Endothelial cell of umbilical vein (primary cell): ENCODE data around the gene TRIM29. TPM values are rescaled to one million over a fixed set of nuclear protein-coding genes. Genes with fewer than 3 reads are reported as not detected.

ENCODE experiments used
- BruUV-seq: library from RNA; stranded (reverse); fragments of 400-500 nt; replicated peaks from 2 replicates; lab custom pipeline; 2021; lab: Mats Ljungman, UMichigan
- CTCF ChIA-PET: fragments of 300-600, 350-600 bp; sonication (Branson Sonifier 250); formaldehyde crosslinking; loops from one replicate; lab custom pipeline; 2021; ENCODE audit warnings: antibody characterized with exemption, inconsistent platforms; lab: Charles Lee
- POLR2A ChIA-PET: fragments of 300-600, 350-600 bp; sonication (Branson Sonifier 250); formaldehyde crosslinking; loops from one replicate; lab custom pipeline; 2021; ENCODE audit warnings: antibody characterized with exemption, inconsistent platforms; lab: Charles Lee
- DNase-seq: peaks from one replicate; pipeline ENCODE4 v3.0.0-alpha.2; 2011; ENCODE audit warnings: low read depth, low spot score
- FAIRE-seq: peaks from 2 replicates; lab custom pipeline; 2011; peaks lifted over from hg19 to GRCh38; lab: Jason Lieb, UNC
- H2AFZ ChIP-seq: 2 replicates; pipeline ENCODE4 v1.6.0; 2012; ENCODE audit warnings: low read depth, low read length, control low read depth, inconsistent platforms
- H3K27ac ChIP-seq: 2 replicates; pipeline ENCODE4 v1.5.1; 2011; ENCODE audit warnings: low read depth, mild to moderate bottlenecking, control low read depth, low read length, moderate library complexity; ENCODE audit not compliant: insufficient read depth
- H3K27me3 ChIP-seq, 2 experiments: 2 replicates each; pipeline versions ENCODE4 v1.6.0 to v1.6.1; 2011; ENCODE audit warnings: low read length in 2 of 2, mixed read lengths in 1 of 2; ENCODE audit not compliant: control insufficient read depth in 2 of 2, insufficient read depth in 2 of 2
- H3K36me3 ChIP-seq, 2 experiments: 2 replicates in 1 of 2; 3 replicates in 1 of 2; pipeline ENCODE4 v1.5.1; 2011; ENCODE audit warnings: low read length in 2 of 2, mild to moderate bottlenecking in 1 of 2, moderate library complexity in 1 of 2; ENCODE audit not compliant: control insufficient read depth in 2 of 2, insufficient read depth in 2 of 2; ENCODE audit errors: extremely low read depth in 1 of 2
- H3K4me1 ChIP-seq: 3 replicates; pipeline ENCODE4 v1.5.1; 2011; ENCODE audit warnings: mild to moderate bottlenecking, low read length; ENCODE audit not compliant: control insufficient read depth, insufficient read depth; ENCODE audit errors: extremely low read depth
- H3K4me2 ChIP-seq: 2 replicates; pipeline ENCODE4 v1.6.1; 2011; ENCODE audit warnings: low read length, control low read depth, mixed read lengths; ENCODE audit not compliant: insufficient read depth
- H3K4me3 ChIP-seq, 3 experiments: fragments of 200-600 bp in 1 of 3; sonication (generic), shearing (Covaris generic) in 1 of 3; replicated peaks in 1 of 3; 2 replicates each; pipeline ENCODE4 v1.5.1; 2011 to 2016; ENCODE audit warnings: control low read depth in 3 of 3, low read length in 3 of 3, mild to moderate bottlenecking in 2 of 3, inconsistent platforms in 1 of 3, low read depth in 1 of 3, moderate library complexity in 1 of 3; ENCODE audit not compliant: insufficient read depth in 1 of 3
- H3K79me2 ChIP-seq: 2 replicates; pipeline ENCODE4 v1.6.0; 2012; ENCODE audit warnings: low read length, inconsistent platforms; ENCODE audit not compliant: control insufficient read depth, insufficient read depth
- H3K9ac ChIP-seq: replicated peaks from 2 replicates; pipeline ENCODE3; 2011; ENCODE audit warnings: low read length, control low read depth; ENCODE audit not compliant: insufficient read depth; ENCODE audit errors: extremely low read depth
- H3K9me1 ChIP-seq: replicated peaks from 3 replicates; pipeline ENCODE4 v1.6.0; 2011; ENCODE audit warnings: mild to moderate bottlenecking, low read length; ENCODE audit not compliant: control insufficient read depth, insufficient read depth; ENCODE audit errors: extremely low read depth
- H3K9me3 ChIP-seq: replicated peaks from 2 replicates; pipeline ENCODE4 v1.5.1; 2012; ENCODE audit warnings: low read length, inconsistent platforms; ENCODE audit not compliant: control insufficient read depth, insufficient read depth
- H4K20me1 ChIP-seq: replicated peaks from 2 replicates; pipeline ENCODE3; 2011; ENCODE audit warnings: mild to moderate bottlenecking, low read length; ENCODE audit not compliant: control insufficient read depth, insufficient read depth; ENCODE audit errors: extremely low read depth
- MAX ChIP-seq: IDR thresholded peaks from 2 replicates; pipeline ENCODE4 v1.6.1; 2011; ENCODE audit not compliant: insufficient read depth, insufficient read length
- POLR2A ChIP-seq: IDR thresholded peaks from 2 replicates; pipeline ENCODE4 v1.6.1; 2012; ENCODE audit warnings: low read depth, mild to moderate bottlenecking, control low read depth, low read length
- POLR2AphosphoS5 ChIP-seq: IDR thresholded peaks from 2 replicates; pipeline ENCODE4 v1.6.1; 2012; ENCODE audit warnings: low read depth, mild to moderate bottlenecking, control low read depth, low read length, moderate library complexity; ENCODE audit not compliant: insufficient read depth
- dilution Hi-C: fragments of 300-500 bp; cut with MboI; formaldehyde crosslinking; loops from one replicate; pipeline ENCODE4 v1.15.0; 2019; ENCODE audit warnings: low sequenced_read_pairs; ENCODE audit not compliant: extremely low pct_ligation_motif_present
- intact Hi-C: fragments of 100-400 bp; cut with micrococcal nuclease; formaldehyde crosslinking; loops from one replicate; pipeline ENCODE4 v1.10.0; 2022
- polyA plus RNA-seq, 4 experiments: library from polyadenylated mRNA; depleted of rRNA in 3 of 4; stranded (reverse) in 3 of 4; unstranded in 1 of 4; fragments of >200 nt; gene quantifications; 2 replicates each; pipeline versions ENCODE4 v1.2.1 to v1.2.3, GENCODE V29; 2011 to 2012; ENCODE audit warnings: missing spikeins in 1 of 4
- total RNA-seq: library from RNA; stranded (reverse); gene quantifications from 2 replicates; pipeline ENCODE4 v1.2.3, GENCODE V29; 2021
- TF ChIP-seq, protein P1 (sequence below), 2 donors: IDR thresholded peaks; 1 replicate in 1 of 2; 2 replicates in 1 of 2; pipeline ENCODE4 v1.5.1; 2011; ENCODE audit warnings: low read length in 2 of 2, mild to moderate bottlenecking in 2 of 2, moderate library complexity in 2 of 2, control low read depth in 1 of 2, inconsistent platforms in 1 of 2, low read depth in 1 of 2; ENCODE audit not compliant: insufficient read depth in 1 of 2; ENCODE audit errors: extremely low read depth in 1 of 2

The TRIM29 gene
- total and polyA plus RNA-seq, 2 donors (not counting 3 experiments of a cell fraction or from before 2014, with no cell fraction given), result not detected

DNA sequence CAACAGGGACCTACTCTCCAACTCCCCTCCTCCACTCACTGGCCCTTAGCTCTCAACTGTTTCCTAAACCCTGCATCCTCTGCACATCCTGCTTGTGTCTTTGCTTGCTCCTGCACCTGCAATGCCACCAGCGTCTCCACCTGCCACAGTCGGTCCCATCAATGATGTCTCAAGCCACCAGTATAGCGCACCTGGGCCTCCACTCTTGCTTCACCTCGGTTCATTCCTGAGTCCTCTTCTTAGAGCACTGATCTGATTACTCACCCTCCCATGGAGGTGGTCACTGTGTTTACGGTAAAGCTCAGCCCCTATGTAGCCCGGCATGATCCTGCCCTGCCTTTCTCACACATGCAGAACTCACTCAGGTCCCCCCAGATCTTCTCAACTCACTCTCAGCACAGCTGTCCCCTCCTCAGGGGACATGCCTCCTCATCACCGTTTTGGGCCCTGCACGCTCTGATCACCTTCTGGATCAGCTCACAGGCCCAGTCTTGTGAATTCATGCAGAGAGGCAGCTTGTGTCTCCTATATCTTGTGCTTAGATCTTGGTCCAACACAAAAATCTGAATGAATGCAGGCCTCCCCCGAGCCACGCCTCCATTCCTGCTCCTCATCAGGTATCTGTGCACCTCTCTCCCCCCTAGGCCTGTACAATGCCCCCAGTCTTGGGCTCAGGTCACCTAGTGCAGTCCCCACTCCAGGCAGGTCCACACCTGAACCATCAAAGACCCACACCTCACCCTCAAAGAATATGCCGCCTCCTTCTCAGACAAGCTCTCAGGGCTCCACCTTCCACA, 31.4 kb downstream of the TRIM29 start:
- H3K9me1 ChIP-seq, result no peaks in the 10 kb centered on the region
- DNase-seq (no peak), FAIRE-seq (no peak)
- no peak overlapping the region for H3K4me2 ChIP-seq
- H2AFZ ChIP-seq, result no peak overlapping the region
- no peak overlapping the region for H3K4me3 ChIP-seq
- TF ChIP-seq POLR2A (no peak), POLR2AphosphoS5 (no peak)
- TF ChIP-seq, protein P1, sequence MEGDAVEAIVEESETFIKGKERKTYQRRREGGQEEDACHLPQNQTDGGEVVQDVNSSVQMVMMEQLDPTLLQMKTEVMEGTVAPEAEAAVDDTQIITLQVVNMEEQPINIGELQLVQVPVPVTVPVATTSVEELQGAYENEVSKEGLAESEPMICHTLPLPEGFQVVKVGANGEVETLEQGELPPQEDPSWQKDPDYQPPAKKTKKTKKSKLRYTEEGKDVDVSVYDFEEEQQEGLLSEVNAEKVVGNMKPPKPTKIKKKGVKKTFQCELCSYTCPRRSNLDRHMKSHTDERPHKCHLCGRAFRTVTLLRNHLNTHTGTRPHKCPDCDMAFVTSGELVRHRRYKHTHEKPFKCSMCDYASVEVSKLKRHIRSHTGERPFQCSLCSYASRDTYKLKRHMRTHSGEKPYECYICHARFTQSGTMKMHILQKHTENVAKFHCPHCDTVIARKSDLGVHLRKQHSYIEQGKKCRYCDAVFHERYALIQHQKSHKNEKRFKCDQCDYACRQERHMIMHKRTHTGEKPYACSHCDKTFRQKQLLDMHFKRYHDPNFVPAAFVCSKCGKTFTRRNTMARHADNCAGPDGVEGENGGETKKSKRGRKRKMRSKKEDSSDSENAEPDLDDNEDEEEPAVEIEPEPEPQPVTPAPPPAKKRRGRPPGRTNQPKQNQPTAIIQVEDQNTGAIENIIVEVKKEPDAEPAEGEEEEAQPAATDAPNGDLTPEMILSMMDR (IDR thresholded peaks at IDR 0.05; ENCODE audit: extremely low read depth in 1 of 2, insufficient read depth in 1 of 2, low read depth in 1 of 2, low read length in 2 of 2), result no peak
- POLR2A ChIA-PET, result no interaction called here
- H3K9me3 ChIP-seq, result no peaks in the 10 kb centered on the region
- no peaks in the 10 kb centered on the region for H3K79me2 ChIP-seq
- intact Hi-C loops (no loop called here), dilution Hi-C loops (no loop called here)
- H3K27me3 ChIP-seq, result no peaks in the 10 kb centered on the region
- H3K27ac ChIP-seq, result no peak overlapping the region
- no peaks in the 10 kb centered on the region for H4K20me1 ChIP-seq
- CTCF ChIA-PET, result interaction anchor here (0.6 to 1.2 kb wide), 3 partner anchors 349 to 626 kb away, joined by 3 to 5 read pairs (median 3); no protein-coding TSS in a partner anchor
- no peaks in the 10 kb centered on the region for H3K36me3 ChIP-seq
- no peak overlapping the region for H3K9ac ChIP-seq
- BruUV-seq, result no TSS peak
- no peaks in the 10 kb centered on the region for H3K4me1 ChIP-seq

- no TSS peak for BruUV-seq
- DNase-seq (no peak), FAIRE-seq (no peak)
- Histone ChIP-seq H3K9me1 (no peaks in the 10 kb centered on the region), H3K27ac (no peak overlapping the region), H3K4me2 (no peak overlapping the region), H4K20me1 (no peaks in the 10 kb centered on the region), H3K79me2 (no peaks in the 10 kb centered on the region), H3K9ac (no peak overlapping the region), H3K4me1 (no peaks in the 10 kb centered on the region), H3K27me3 (no peaks in the 10 kb centered on the region), H3K9me3 (no peaks in the 10 kb centered on the region), H2AFZ (no peak overlapping the region), H3K36me3 (no peaks in the 10 kb centered on the region), H3K4me3 (no peak overlapping the region)
- no peak for TF ChIP-seq MAX
- TF ChIP-seq POLR2A, result no peak
- TF ChIP-seq, protein P1 (IDR thresholded peaks at IDR 0.05; ENCODE audit: extremely low read depth in 1 of 2, insufficient read depth in 1 of 2, low read depth in 1 of 2, low read length in 2 of 2), result no peak
- TF ChIP-seq POLR2AphosphoS5, result no peak
- ChIA-PET POLR2A (no interaction called here), CTCF (interaction anchor here (1.0 to 1.2 kb wide), 2 partner anchors 615 to 625 kb away, joined by 3 to 5 read pairs; no protein-coding TSS in a partner anchor)
- dilution Hi-C loops (no loop called here), intact Hi-C loops (no loop called here)
Measured at GRCh38 chr11:120105576-120105975, 32.3 kb downstream of the TRIM29 start.
